Measurements from ENCODE around the gene HELQ. TPM values are rescaled to one million over a fixed set of nuclear protein-coding genes. Genes with fewer than 3 reads are reported as not detected.

The HELQ gene
- total and polyA plus RNA-seq, 2 of the 13 experiments (the other 11 are each of a cell fraction or from before 2014, with no cell fraction given), result 6.6 to 10.8 TPM

DNA sequence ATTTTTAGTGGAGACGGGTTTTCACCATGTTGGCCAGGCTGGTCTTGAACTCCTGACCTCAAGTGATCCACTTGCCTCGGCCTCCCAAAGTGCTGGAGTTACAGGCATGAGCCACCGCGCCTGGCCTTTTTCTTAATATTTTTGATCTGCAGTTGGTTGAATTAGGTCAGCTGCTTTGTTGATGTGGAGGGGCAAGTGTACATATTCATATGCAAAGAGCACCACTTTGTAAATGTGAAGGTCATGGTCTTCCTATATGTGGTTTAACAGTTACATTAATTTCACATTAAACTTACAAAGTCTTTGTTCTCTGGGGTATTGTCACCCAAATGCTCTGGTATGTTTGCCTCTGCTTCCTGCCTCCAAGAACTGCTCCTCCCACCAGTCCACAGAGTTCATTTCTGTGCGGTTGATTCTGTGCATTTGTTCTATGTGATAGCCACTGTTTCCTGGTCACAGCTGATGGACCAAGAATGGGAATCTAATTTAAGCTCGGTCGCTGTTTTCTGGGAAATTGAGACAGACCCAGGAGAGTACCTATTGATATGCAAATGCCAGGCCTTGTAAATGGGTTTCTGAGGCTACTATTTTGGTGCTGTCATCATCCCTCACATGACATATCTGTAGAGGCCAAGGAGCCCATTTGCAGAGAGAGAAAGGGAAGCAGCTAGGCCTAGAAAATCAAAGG is 94.1 kb downstream of the HELQ start (continued):
- TF ChIP-seq, protein P1, sequence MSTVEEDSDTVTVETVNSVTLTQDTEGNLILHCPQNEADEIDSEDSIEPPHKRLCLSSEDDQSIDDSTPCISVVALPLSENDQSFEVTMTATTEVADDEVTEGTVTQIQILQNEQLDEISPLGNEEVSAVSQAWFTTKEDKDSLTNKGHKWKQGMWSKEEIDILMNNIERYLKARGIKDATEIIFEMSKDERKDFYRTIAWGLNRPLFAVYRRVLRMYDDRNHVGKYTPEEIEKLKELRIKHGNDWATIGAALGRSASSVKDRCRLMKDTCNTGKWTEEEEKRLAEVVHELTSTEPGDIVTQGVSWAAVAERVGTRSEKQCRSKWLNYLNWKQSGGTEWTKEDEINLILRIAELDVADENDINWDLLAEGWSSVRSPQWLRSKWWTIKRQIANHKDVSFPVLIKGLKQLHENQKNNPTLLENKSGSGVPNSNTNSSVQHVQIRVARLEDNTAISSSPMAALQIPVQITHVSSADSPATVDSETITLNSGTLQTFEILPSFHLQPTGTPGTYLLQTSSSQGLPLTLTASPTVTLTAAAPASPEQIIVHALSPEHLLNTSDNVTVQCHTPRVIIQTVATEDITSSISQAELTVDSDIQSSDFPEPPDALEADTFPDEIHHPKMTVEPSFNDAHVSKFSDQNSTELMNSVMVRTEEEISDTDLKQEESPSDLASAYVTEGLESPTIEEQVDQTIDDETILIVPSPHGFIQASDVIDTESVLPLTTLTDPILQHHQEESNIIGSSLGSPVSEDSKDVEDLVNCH (CRISPR knock-in tag; IDR thresholded peaks at IDR 0.05), result no peak
- TF ChIP-seq ZNF720 (CRISPR knock-in tag; IDR thresholded peaks at IDR 0.05) (no peak), IRF2 (CRISPR knock-in tag; IDR thresholded peaks at IDR 0.05) (0 out of 2 replicates have a peak, but pooled peaks have one; percentile 36), ZNF564 (CRISPR knock-in tag; IDR thresholded peaks at IDR 0.05) (0 out of 2 replicates have a peak, but pooled peaks have one; percentile 30), U2AF1 (optimal IDR thresholded peaks at IDR 0.05; ENCODE audit: low read depth, low read length) (no peak), RFXANK (CRISPR knock-in tag; IDR thresholded peaks at IDR 0.05) (no peak), ZFP62 (CRISPR knock-in tag; IDR thresholded peaks at IDR 0.05) (no peak), ZNF768 (CRISPR knock-in tag; IDR thresholded peaks at IDR 0.05) (no peak), ZBTB20 (CRISPR knock-in tag; IDR thresholded peaks at IDR 0.05; ENCODE audit: borderline replicate concordance, low read depth) (peak; percentile 90)
- TF ChIP-seq, protein P2, sequence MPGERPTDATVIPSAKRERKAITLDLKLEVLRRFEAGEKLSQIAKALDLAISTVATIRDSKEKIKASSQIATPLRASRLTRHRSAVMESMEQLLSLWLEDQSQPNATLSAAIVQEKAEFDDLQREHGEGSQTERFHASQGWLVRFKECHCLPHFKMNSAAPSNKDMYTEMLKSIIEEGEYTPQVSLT (CRISPR knock-in tag; IDR thresholded peaks at IDR 0.05; ENCODE audit: borderline replicate concordance, low read depth), result no peak
- TF ChIP-seq, protein P3, sequence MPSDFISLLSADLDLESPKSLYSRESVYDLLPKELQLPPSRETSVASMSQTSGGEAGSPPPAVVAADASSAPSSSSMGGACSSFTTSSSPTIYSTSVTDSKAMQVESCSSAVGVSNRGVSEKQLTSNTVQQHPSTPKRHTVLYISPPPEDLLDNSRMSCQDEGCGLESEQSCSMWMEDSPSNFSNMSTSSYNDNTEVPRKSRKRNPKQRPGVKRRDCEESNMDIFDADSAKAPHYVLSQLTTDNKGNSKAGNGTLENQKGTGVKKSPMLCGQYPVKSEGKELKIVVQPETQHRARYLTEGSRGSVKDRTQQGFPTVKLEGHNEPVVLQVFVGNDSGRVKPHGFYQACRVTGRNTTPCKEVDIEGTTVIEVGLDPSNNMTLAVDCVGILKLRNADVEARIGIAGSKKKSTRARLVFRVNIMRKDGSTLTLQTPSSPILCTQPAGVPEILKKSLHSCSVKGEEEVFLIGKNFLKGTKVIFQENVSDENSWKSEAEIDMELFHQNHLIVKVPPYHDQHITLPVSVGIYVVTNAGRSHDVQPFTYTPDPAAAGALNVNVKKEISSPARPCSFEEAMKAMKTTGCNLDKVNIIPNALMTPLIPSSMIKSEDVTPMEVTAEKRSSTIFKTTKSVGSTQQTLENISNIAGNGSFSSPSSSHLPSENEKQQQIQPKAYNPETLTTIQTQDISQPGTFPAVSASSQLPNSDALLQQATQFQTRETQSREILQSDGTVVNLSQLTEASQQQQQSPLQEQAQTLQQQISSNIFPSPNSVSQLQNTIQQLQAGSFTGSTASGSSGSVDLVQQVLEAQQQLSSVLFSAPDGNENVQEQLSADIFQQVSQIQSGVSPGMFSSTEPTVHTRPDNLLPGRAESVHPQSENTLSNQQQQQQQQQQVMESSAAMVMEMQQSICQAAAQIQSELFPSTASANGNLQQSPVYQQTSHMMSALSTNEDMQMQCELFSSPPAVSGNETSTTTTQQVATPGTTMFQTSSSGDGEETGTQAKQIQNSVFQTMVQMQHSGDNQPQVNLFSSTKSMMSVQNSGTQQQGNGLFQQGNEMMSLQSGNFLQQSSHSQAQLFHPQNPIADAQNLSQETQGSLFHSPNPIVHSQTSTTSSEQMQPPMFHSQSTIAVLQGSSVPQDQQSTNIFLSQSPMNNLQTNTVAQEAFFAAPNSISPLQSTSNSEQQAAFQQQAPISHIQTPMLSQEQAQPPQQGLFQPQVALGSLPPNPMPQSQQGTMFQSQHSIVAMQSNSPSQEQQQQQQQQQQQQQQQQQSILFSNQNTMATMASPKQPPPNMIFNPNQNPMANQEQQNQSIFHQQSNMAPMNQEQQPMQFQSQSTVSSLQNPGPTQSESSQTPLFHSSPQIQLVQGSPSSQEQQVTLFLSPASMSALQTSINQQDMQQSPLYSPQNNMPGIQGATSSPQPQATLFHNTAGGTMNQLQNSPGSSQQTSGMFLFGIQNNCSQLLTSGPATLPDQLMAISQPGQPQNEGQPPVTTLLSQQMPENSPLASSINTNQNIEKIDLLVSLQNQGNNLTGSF (CRISPR knock-in tag; IDR thresholded peaks at IDR 0.05), result no peak
- TF ChIP-seq, protein P4, sequence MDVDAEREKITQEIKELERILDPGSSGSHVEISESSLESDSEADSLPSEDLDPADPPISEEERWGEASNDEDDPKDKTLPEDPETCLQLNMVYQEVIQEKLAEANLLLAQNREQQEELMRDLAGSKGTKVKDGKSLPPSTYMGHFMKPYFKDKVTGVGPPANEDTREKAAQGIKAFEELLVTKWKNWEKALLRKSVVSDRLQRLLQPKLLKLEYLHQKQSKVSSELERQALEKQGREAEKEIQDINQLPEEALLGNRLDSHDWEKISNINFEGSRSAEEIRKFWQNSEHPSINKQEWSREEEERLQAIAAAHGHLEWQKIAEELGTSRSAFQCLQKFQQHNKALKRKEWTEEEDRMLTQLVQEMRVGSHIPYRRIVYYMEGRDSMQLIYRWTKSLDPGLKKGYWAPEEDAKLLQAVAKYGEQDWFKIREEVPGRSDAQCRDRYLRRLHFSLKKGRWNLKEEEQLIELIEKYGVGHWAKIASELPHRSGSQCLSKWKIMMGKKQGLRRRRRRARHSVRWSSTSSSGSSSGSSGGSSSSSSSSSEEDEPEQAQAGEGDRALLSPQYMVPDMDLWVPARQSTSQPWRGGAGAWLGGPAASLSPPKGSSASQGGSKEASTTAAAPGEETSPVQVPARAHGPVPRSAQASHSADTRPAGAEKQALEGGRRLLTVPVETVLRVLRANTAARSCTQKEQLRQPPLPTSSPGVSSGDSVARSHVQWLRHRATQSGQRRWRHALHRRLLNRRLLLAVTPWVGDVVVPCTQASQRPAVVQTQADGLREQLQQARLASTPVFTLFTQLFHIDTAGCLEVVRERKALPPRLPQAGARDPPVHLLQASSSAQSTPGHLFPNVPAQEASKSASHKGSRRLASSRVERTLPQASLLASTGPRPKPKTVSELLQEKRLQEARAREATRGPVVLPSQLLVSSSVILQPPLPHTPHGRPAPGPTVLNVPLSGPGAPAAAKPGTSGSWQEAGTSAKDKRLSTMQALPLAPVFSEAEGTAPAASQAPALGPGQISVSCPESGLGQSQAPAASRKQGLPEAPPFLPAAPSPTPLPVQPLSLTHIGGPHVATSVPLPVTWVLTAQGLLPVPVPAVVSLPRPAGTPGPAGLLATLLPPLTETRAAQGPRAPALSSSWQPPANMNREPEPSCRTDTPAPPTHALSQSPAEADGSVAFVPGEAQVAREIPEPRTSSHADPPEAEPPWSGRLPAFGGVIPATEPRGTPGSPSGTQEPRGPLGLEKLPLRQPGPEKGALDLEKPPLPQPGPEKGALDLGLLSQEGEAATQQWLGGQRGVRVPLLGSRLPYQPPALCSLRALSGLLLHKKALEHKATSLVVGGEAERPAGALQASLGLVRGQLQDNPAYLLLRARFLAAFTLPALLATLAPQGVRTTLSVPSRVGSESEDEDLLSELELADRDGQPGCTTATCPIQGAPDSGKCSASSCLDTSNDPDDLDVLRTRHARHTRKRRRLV (CRISPR knock-in tag; IDR thresholded peaks at IDR 0.05), result no peak
- TF ChIP-seq, protein P5, sequence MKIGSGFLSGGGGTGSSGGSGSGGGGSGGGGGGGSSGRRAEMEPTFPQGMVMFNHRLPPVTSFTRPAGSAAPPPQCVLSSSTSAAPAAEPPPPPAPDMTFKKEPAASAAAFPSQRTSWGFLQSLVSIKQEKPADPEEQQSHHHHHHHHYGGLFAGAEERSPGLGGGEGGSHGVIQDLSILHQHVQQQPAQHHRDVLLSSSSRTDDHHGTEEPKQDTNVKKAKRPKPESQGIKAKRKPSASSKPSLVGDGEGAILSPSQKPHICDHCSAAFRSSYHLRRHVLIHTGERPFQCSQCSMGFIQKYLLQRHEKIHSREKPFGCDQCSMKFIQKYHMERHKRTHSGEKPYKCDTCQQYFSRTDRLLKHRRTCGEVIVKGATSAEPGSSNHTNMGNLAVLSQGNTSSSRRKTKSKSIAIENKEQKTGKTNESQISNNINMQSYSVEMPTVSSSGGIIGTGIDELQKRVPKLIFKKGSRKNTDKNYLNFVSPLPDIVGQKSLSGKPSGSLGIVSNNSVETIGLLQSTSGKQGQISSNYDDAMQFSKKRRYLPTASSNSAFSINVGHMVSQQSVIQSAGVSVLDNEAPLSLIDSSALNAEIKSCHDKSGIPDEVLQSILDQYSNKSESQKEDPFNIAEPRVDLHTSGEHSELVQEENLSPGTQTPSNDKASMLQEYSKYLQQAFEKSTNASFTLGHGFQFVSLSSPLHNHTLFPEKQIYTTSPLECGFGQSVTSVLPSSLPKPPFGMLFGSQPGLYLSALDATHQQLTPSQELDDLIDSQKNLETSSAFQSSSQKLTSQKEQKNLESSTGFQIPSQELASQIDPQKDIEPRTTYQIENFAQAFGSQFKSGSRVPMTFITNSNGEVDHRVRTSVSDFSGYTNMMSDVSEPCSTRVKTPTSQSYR (CRISPR knock-in tag; IDR thresholded peaks at IDR 0.05; ENCODE audit: borderline replicate concordance), result no peak
